Tibial nerve (tissue), 4 donors: ENCODE data around the gene TEX2. TPM values are rescaled to one million over a fixed set of nuclear protein-coding genes. Genes with fewer than 3 reads are reported as not detected.

ENCODE experiments used
- DNase-seq, 2 donors: peaks; one replicate each; pipeline ENCODE4 v3.0.0-alpha.2; 2019; ENCODE audit warnings: low spot score in 2 of 2
- H3K27ac ChIP-seq, 4 donors: fragments of 200-600 bp; sonication (generic) in 3 of 4; one replicate each; pipeline ENCODE4 v1.5.1; 2017 to 2019; ENCODE audit warnings: mild to moderate bottlenecking in 1 of 4
- H3K27me3 ChIP-seq, 2 donors: fragments of 200-600 bp; sonication (generic) in 1 of 2; one replicate each; pipeline versions ENCODE4 v1.5.1 to v1.6.0; 2017 to 2019
- H3K36me3 ChIP-seq, 3 donors: fragments of 200-600 bp; sonication (generic); one replicate each; pipeline ENCODE4 v1.5.1; 2018 to 2019
- H3K4me1 ChIP-seq, 4 donors: fragments of 200-600 bp; sonication (generic) in 3 of 4; one replicate each; pipeline ENCODE4 v1.5.1; 2017 to 2019
- H3K4me3 ChIP-seq, 4 donors: fragments of 200-600 bp; sonication (generic) in 3 of 4; one replicate each; pipeline ENCODE4 v1.5.1; 2017 to 2019; ENCODE audit warnings: mild to moderate bottlenecking in 1 of 4, moderate library complexity in 1 of 4
- H3K9me3 ChIP-seq, 4 donors: fragments of 200-600 bp; sonication (generic) in 3 of 4; one replicate each; pipeline ENCODE4 v1.5.1; 2017 to 2019
- EP300 ChIP-seq, 2 donors: sonication (generic); formaldehyde crosslinking; IDR thresholded peaks; one replicate each; pipeline ENCODE4 v1.6.1; 2017; ENCODE audit warnings: antibody characterized with exemption in 2 of 2, mild to moderate bottlenecking in 1 of 2
- POLR2A ChIP-seq, 2 donors: fragments of 450-650 bp; IDR thresholded peaks; one replicate each; pipeline ENCODE4 v1.6.1; 2017; ENCODE audit warnings: antibody characterized with exemption in 2 of 2, mild to moderate bottlenecking in 2 of 2, moderate library complexity in 2 of 2
- WGBS, 2 donors: methylation state at CpG; one replicate each; pipeline ENCODE4 v1.1.5; 2018; 5-methylcytosine and 5-hydroxymethylcytosine counted together
- total RNA-seq, 4 donors: library from RNA; depleted of rRNA; stranded (reverse); fragments of >200 nt; gene quantifications; one replicate each; pipeline ENCODE4 v1.1.0, GENCODE V29; 2016
- TF ChIP-seq, protein P1 (sequence below), 5 experiments: fragments of 200-600 bp in 3 of 5; fragments of 450-650 bp in 2 of 5; sonication (generic) in 3 of 5; IDR thresholded peaks; one replicate each; pipeline ENCODE4 v1.5.1; 2016 to 2019; ENCODE audit warnings: antibody characterized with exemption in 5 of 5, mild to moderate bottlenecking in 3 of 5, moderate library complexity in 2 of 5

Gene TEX2
- total RNA-seq, 4 donors from 2014 or later = 32.6 to 110 (median 59.7) TPM

- no peak for DNase-seq
- Histone ChIP-seq H3K36me3 (peaks cover 0 to 20% (median 0%) of the 10 kb centered on the region in 3 donors), H3K4me1 (peaks cover 0 to 13% (median 8%) of the 10 kb centered on the region in 4 donors), H3K27ac (no peak overlapping the region), H3K27me3 (no peaks in the 10 kb centered on the region), H3K4me3 (no peak overlapping the region), H3K9me3 (peaks cover 0 to 7% (median 3%) of the 10 kb centered on the region in 4 donors)
- no peak for TF ChIP-seq POLR2A (IDR thresholded peaks at IDR 0.05)
- 68 to 70% methylated on average over 4 of the region's 4 CpGs for WGBS, 2 donors
These were observed 66.5 kb downstream of the TEX2 start for GRCh38 chr17:64196601-64197000.

- TF ChIP-seq, protein P1, sequence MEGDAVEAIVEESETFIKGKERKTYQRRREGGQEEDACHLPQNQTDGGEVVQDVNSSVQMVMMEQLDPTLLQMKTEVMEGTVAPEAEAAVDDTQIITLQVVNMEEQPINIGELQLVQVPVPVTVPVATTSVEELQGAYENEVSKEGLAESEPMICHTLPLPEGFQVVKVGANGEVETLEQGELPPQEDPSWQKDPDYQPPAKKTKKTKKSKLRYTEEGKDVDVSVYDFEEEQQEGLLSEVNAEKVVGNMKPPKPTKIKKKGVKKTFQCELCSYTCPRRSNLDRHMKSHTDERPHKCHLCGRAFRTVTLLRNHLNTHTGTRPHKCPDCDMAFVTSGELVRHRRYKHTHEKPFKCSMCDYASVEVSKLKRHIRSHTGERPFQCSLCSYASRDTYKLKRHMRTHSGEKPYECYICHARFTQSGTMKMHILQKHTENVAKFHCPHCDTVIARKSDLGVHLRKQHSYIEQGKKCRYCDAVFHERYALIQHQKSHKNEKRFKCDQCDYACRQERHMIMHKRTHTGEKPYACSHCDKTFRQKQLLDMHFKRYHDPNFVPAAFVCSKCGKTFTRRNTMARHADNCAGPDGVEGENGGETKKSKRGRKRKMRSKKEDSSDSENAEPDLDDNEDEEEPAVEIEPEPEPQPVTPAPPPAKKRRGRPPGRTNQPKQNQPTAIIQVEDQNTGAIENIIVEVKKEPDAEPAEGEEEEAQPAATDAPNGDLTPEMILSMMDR (IDR thresholded peaks at IDR 0.05) = no peak
- Histone ChIP-seq H3K4me1 (no peaks in the 10 kb centered on the region), H3K9me3 (peaks cover 0 to 7% (median 3%) of the 10 kb centered on the region in 4 donors), H3K36me3 (peaks cover 0 to 20% (median 0%) of the 10 kb centered on the region in 3 donors), H3K4me3 (no peak overlapping the region), H3K27me3 (no peaks in the 10 kb centered on the region), H3K27ac (no peak overlapping the region)
- no peak for DNase-seq
- 88 to 94% methylated on average over 9 of the region's 9 CpGs for WGBS, 2 donors
These were observed 69.5 kb downstream of the TEX2 start for GRCh38 chr17:64193561-64193960.

DNA sequence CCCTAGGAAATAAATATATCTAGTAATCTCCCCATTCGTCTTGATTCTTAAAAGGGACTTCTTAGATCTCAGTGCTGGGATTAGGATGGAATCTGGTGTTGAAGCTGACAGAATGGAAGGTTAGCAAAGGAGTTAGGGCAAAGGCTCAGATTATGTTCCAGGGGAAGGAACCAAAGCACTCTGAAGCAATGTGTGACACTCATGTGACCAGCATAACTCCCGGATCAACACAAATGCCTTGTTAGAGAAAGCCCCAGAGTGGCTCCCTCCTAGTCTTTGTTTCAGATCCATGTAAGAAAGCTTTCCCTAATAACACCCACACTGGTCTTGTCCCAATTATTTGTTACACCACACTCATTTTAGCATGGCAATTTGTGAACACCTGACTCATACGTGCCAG is 70.5 kb downstream of the TEX2 start:
- DNase-seq = no peak
- H3K36me3 ChIP-seq = peaks cover 0 to 27% (median 0%) of the 10 kb centered on the region in 3 donors
- TF ChIP-seq EP300 (IDR thresholded peaks at IDR 0.05) (no peak), POLR2A (IDR thresholded peaks at IDR 0.05) (no peak)
- TF ChIP-seq, protein P1 (IDR thresholded peaks at IDR 0.05) = no peak
- H3K27me3 ChIP-seq = no peaks in the 10 kb centered on the region
- no peaks in the 10 kb centered on the region for H3K4me1 ChIP-seq
- no peak overlapping the region for H3K4me3 ChIP-seq
- H3K27ac ChIP-seq = no peak overlapping the region
- WGBS, 2 donors = 65 to 72% methylated on average over 3 of the region's 3 CpGs
- peaks cover 0 to 6% (median 2%) of the 10 kb centered on the region in 4 donors for H3K9me3 ChIP-seq

- no peak overlapping the region for H3K27ac ChIP-seq
- H3K9me3 ChIP-seq = no peaks in the 10 kb centered on the region
- no peak overlapping the region for H3K4me3 ChIP-seq
- H3K27me3 ChIP-seq = no peaks in the 10 kb centered on the region
- peaks cover 0 to 40% (median 0%) of the 10 kb centered on the region in 3 donors for H3K36me3 ChIP-seq
- H3K4me1 ChIP-seq = peaks cover 0 to 5% (median 0%) of the 10 kb centered on the region in 4 donors
- TF ChIP-seq, protein P1 (IDR thresholded peaks at IDR 0.05) = no peak
- TF ChIP-seq EP300 (IDR thresholded peaks at IDR 0.05) (no peak), POLR2A (IDR thresholded peaks at IDR 0.05) (no peak)
- 42 to 64% methylated on average over 6 of the region's 6 CpGs for WGBS, 2 donors
- DNase-seq = no peak
These were observed 72.6 kb downstream of the TEX2 start for GRCh38 chr17:64190472-64190871.

DNA sequence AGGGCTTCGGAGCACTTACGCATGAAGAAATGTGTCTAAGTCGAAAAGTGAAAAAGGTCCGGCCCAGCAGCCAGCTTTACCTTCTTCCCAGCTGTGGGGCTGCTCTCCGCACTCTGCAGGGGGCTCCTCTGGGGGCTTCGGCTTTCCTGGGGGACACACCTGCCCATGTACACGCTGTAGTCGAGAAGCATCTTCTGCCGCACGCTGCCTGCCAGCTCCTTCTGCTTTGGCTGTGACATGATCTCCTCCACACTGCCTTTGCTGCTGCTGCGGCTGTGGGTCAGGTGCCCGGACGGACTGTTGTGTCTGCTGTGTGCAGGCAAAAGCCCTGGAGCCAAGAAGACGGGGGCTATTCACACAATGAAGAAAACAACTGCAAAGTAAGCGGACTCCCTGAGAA is 75.0 kb downstream of the TEX2 start:
- Histone ChIP-seq H3K27ac (no peak overlapping the region), H3K4me3 (no peak overlapping the region), H3K9me3 (no peaks in the 10 kb centered on the region), H3K36me3 (peaks cover 0 to 33% (median 0%) of the 10 kb centered on the region in 3 donors), H3K4me1 (peaks cover 0 to 9% (median 0%) of the 10 kb centered on the region in 4 donors), H3K27me3 (no peaks in the 10 kb centered on the region)
- DNase-seq = no peak
- 93 to 97% methylated on average over 15 of the region's 15 CpGs for WGBS, 2 donors
- TF ChIP-seq EP300 (IDR thresholded peaks at IDR 0.05) = no peak
- TF ChIP-seq, protein P1 (IDR thresholded peaks at IDR 0.05) = no peak
- TF ChIP-seq POLR2A (IDR thresholded peaks at IDR 0.05) = no peak
